Gastrocnemius medialis (tissue), 4 donors: ENCODE data around the gene AUTS2.

Source experiments
- POLR2A ChIP-seq, 2 donors: fragments of 450-650 bp; IDR thresholded peaks; one replicate each; pipeline ENCODE4 v1.6.1; 2017; ENCODE audit warnings: antibody characterized with exemption in 2 of 2, mild to moderate bottlenecking in 2 of 2, moderate library complexity in 2 of 2
- TF ChIP-seq, protein P1 (sequence below), 5 experiments: fragments of 450-650 bp in 3 of 5; fragments of 200-600 bp in 2 of 5; sonication (generic) in 2 of 5; IDR thresholded peaks in 4 of 5; conservative IDR thresholded peaks in 1 of 5; 1 replicate in 4 of 5; 2 replicates in 1 of 5; pipeline ENCODE4 v1.5.1; 2016 to 2019; ENCODE audit warnings: antibody characterized with exemption in 5 of 5, mild to moderate bottlenecking in 3 of 5, moderate library complexity in 3 of 5

DNA sequence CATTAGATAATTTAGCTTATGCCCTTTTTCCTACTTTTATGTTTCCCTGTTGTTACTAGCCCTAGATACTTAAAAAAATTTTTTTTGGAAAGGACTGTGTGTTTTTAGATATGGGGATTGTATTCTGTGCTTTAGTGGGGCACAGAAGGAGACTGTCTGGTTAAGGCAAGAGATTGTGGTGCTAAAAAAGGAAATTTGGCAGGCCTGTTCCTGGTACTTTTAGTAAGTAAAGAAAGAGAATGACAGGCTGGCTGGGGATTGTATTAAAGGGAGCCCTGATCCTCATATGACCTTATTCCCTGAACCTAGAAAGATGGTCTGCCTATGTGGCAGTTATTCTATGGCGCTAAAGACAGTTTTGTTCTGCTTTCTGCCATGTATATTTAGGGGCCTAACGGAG is 74.8 kb downstream of the AUTS2 start:
- TF ChIP-seq, protein P1, sequence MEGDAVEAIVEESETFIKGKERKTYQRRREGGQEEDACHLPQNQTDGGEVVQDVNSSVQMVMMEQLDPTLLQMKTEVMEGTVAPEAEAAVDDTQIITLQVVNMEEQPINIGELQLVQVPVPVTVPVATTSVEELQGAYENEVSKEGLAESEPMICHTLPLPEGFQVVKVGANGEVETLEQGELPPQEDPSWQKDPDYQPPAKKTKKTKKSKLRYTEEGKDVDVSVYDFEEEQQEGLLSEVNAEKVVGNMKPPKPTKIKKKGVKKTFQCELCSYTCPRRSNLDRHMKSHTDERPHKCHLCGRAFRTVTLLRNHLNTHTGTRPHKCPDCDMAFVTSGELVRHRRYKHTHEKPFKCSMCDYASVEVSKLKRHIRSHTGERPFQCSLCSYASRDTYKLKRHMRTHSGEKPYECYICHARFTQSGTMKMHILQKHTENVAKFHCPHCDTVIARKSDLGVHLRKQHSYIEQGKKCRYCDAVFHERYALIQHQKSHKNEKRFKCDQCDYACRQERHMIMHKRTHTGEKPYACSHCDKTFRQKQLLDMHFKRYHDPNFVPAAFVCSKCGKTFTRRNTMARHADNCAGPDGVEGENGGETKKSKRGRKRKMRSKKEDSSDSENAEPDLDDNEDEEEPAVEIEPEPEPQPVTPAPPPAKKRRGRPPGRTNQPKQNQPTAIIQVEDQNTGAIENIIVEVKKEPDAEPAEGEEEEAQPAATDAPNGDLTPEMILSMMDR (IDR thresholded peaks at IDR 0.05 in 4 of 5, conservative IDR thresholded peaks at IDR 0.05 in 1 of 5) = no peak
- TF ChIP-seq POLR2A (IDR thresholded peaks at IDR 0.05) = no peak
